UCSD-AML1 (cell line): ENCODE measurements around the gene FLG.
"Not testable (repeated sequence)": the region's sequence is repeated elsewhere in the genome, so short reads cannot be mapped to it uniquely, and the experiment has no call there.

Source experiments
- DNase-seq: peaks from one replicate; lab custom pipeline; 2025; ENCODE audit not compliant: unreplicated experiment; lab: John Stamatoyannopoulos, UW

The FLG gene

GRCh38 chr1:152303139-152303872 lies 21.7 kb downstream of the FLG start:
- not testable (repeated sequence) for DNase-seq

GRCh38 chr1:152256394-152256793 lies 68.6 kb downstream of the FLG start:
- not testable (repeated sequence) for DNase-seq
